Tibial nerve (tissue), 4 donors: Measurements from ENCODE around the gene KCNT1.

Source experiments
- CTCF ChIP-seq, 5 experiments: fragments of 200-600 bp in 3 of 5; fragments of 450-650 bp in 2 of 5; sonication (generic) in 3 of 5; IDR thresholded peaks; one replicate each; pipeline ENCODE4 v1.5.1; 2016 to 2019; ENCODE audit warnings: antibody characterized with exemption in 5 of 5, mild to moderate bottlenecking in 3 of 5, moderate library complexity in 2 of 5
- EP300 ChIP-seq, 2 donors: sonication (generic); formaldehyde crosslinking; IDR thresholded peaks; one replicate each; pipeline ENCODE4 v1.6.1; 2017; ENCODE audit warnings: antibody characterized with exemption in 2 of 2, mild to moderate bottlenecking in 1 of 2
- POLR2A ChIP-seq, 2 donors: fragments of 450-650 bp; IDR thresholded peaks; one replicate each; pipeline ENCODE4 v1.6.1; 2017; ENCODE audit warnings: antibody characterized with exemption in 2 of 2, mild to moderate bottlenecking in 2 of 2, moderate library complexity in 2 of 2

- TF ChIP-seq CTCF (IDR thresholded peaks at IDR 0.05) (no peak), EP300 (IDR thresholded peaks at IDR 0.05) (no peak), POLR2A (IDR thresholded peaks at IDR 0.05) (no peak)
These were observed 45.3 kb downstream of the KCNT1 start for GRCh38 chr9:135747311-135747710.
